Body of pancreas (tissue), 4 donors: ENCODE data around the gene GMDS.

Experiments
- POLR2A ChIP-seq, 3 donors: fragments of 450-650 bp; IDR thresholded peaks; one replicate each; pipeline ENCODE4 v1.6.1; 2016; ENCODE audit warnings: antibody characterized with exemption in 3 of 3, mild to moderate bottlenecking in 2 of 3
- TF ChIP-seq, protein P1 (sequence below), 7 experiments: fragments of 450-650 bp in 4 of 7; fragments of 200-600 bp in 3 of 7; sonication (generic) in 3 of 7; IDR thresholded peaks; one replicate each; pipeline ENCODE4 v1.5.1; 2016 to 2019; ENCODE audit warnings: antibody characterized with exemption in 7 of 7

DNA sequence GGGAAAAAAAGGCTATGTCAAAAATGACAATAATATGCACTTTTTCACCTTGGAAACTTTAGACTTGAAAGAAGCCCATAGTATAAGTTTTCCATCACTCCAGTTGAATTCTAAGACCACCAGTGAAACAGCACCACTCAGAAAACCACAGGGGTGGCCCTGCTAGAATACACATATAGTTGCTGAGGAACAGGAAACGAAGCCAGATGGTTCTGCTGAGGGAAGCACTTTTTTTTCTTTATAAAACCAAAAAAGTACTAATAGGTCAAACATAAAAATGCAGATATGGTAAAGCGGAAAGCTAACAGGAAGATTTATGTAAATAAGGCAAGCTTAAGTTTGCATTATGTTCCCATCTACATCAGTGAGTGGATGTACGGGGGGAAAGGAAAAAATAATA lies 331.8 kb downstream of the GMDS start:
- TF ChIP-seq, protein P1, sequence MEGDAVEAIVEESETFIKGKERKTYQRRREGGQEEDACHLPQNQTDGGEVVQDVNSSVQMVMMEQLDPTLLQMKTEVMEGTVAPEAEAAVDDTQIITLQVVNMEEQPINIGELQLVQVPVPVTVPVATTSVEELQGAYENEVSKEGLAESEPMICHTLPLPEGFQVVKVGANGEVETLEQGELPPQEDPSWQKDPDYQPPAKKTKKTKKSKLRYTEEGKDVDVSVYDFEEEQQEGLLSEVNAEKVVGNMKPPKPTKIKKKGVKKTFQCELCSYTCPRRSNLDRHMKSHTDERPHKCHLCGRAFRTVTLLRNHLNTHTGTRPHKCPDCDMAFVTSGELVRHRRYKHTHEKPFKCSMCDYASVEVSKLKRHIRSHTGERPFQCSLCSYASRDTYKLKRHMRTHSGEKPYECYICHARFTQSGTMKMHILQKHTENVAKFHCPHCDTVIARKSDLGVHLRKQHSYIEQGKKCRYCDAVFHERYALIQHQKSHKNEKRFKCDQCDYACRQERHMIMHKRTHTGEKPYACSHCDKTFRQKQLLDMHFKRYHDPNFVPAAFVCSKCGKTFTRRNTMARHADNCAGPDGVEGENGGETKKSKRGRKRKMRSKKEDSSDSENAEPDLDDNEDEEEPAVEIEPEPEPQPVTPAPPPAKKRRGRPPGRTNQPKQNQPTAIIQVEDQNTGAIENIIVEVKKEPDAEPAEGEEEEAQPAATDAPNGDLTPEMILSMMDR (IDR thresholded peaks at IDR 0.05), result no peak
- no peak for TF ChIP-seq POLR2A (IDR thresholded peaks at IDR 0.05)
